Measurements from ENCODE around the gene IREB2. TPM values are rescaled to one million over a fixed set of nuclear protein-coding genes. Genes with fewer than 3 reads are reported as not detected.

The IREB2 gene
- total RNA-seq, 1 donor from 2014 or later: 48.7 TPM

- H3K27ac ChIP-seq: no peak overlapping the region
- no peak overlapping the region for H3K4me3 ChIP-seq
- no peaks in the 10 kb centered on the region for H3K36me3 ChIP-seq
- H3K9me3 ChIP-seq: no peaks in the 10 kb centered on the region
- TF ChIP-seq CTCF (IDR thresholded peaks at IDR 0.05): no peak
- ATAC-seq (no peak), DNase-seq (no peak)
- H3K4me1 ChIP-seq: no peaks in the 10 kb centered on the region
- H3K27me3 ChIP-seq: peaks cover 9% of the 10 kb centered on the region
- intact Hi-C loops (cut with DNase I): no loop called here
Measured at GRCh38 chr15:78390826-78391225, 47.2 kb upstream of the IREB2 start.

DNA sequence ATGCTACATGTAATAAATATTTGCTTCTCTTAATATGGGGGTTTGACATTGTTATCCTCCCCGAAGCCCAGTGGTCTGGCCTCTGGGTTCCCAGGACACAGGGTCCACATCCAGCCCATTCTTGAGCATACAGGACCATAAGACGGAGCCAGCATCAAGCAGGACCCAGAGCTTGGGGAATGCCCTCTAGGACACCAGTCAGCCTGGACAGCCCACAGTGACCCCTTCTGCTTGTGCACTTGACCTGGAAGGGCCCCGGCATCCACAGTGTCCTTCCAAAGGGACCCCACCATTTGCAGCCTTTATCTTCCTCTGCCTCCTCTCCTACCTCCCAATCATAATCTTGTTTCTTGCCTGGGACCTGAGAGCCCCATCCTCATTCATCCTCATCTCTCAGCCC, 46.2 kb upstream of the IREB2 start:
- DNase-seq: no peak
- intact Hi-C loops (cut with DNase I): no loop called here
- no peak for ATAC-seq
- peaks cover 1% of the 10 kb centered on the region for H3K27me3 ChIP-seq
- H3K4me1 ChIP-seq: no peaks in the 10 kb centered on the region
- H3K9me3 ChIP-seq: no peaks in the 10 kb centered on the region
- no peak overlapping the region for H3K27ac ChIP-seq
- H3K36me3 ChIP-seq: no peaks in the 10 kb centered on the region
- H3K4me3 ChIP-seq: no peak overlapping the region
- no peak for TF ChIP-seq CTCF (IDR thresholded peaks at IDR 0.05)

GRCh38 chr15:78392430-78392829, 45.6 kb upstream of the IREB2 start:
- ATAC-seq: no peak
- DNase-seq: no peak

DNA sequence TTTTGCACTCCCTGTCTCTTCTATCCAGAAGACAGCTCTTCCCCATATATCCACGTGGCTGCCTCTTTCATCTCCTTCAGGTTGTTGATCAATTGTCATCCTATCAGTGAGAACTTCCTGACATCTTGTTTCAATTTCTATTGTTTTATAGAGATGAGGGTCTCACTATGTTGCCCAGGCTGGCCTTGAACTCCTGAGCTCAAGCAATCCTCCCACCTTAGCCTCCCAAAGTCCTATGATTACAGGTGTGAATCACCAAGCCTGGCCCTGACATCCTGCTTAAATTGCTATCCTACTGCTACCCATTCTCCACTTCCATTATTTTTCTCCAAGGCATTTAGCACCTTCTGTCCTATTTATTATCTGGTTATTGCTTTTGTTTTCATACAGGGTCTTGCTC, 44.9 kb upstream of the IREB2 start:
- no peak for ATAC-seq
- no peaks in the 10 kb centered on the region for H3K4me1 ChIP-seq
- H3K9me3 ChIP-seq: no peaks in the 10 kb centered on the region
- intact Hi-C loops (cut with DNase I): no loop called here
- H3K4me3 ChIP-seq: no peak overlapping the region
- H3K36me3 ChIP-seq: no peaks in the 10 kb centered on the region
- no peak for TF ChIP-seq CTCF (IDR thresholded peaks at IDR 0.05)
- H3K27me3 ChIP-seq: no peaks in the 10 kb centered on the region
- H3K27ac ChIP-seq: no peak overlapping the region
- no peak for DNase-seq

More at GRCh38 chr15:78392430-78392829, 45.6 kb upstream of the IREB2 start:
- H3K4me1 ChIP-seq: no peaks in the 10 kb centered on the region
- no peaks in the 10 kb centered on the region for H3K27me3 ChIP-seq
- H3K4me3 ChIP-seq: no peak overlapping the region
- no peaks in the 10 kb centered on the region for H3K9me3 ChIP-seq
- no peaks in the 10 kb centered on the region for H3K36me3 ChIP-seq
- TF ChIP-seq CTCF (IDR thresholded peaks at IDR 0.05): no peak
- intact Hi-C loops (cut with DNase I): no loop called here
- H3K27ac ChIP-seq: no peak overlapping the region

DNA sequence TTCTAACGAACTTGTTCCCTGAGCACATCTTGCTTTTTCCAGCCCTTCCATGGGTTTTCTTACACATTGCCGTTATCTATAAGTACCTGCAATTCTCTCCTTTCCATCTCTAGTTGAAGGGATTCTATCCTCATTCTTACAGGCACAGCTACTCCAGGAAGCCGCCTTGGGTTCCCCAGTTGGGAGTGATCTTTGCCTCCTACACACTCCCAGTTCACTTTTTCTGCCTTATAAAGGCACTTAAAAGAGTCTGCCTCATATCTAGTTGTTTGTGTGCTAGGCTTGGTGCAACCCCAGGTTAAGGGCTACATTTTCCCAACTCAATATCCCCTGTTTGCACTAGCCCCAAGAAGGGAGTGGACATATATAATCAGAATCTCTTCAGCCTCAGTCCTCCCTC, 44.0 kb upstream of the IREB2 start:
- ATAC-seq (no peak), DNase-seq (no peak)
- Histone ChIP-seq H3K36me3 (no peaks in the 10 kb centered on the region), H3K4me1 (no peaks in the 10 kb centered on the region), H3K4me3 (no peak overlapping the region), H3K27me3 (no peaks in the 10 kb centered on the region), H3K9me3 (no peaks in the 10 kb centered on the region), H3K27ac (no peak overlapping the region)
- no peak for TF ChIP-seq CTCF (IDR thresholded peaks at IDR 0.05)
- intact Hi-C loops (cut with DNase I): no loop called here

DNA sequence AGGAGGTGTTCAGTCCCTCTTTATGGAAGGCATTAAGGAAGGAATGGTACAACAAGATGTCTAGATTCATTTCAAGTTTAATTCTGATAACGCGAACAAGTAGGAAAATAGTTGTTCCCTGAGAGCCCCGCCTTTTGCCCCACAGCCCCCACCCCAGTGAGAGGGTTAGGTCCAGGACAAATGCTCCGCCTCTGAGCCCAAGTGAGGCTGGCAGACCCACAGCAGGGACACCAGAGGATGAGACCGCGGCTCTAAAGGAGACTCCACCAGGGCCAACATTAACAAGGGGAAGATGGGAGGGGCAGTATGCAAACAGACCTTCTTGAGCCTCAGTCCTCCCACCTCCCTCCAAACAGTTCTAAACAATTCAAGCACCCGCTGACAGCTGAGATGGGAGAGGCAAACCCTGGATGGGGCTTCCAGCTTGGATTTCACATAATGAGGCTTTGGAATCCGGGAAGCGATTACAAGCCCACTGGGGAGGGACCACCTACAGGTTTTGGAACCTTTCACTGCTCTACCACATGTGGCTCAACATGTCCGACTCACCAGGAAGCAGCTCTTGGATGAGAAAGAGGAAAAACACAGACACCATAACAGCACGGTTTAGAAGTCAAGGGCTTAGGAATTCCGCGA, 42.9 kb upstream of the IREB2 start:
- no peak for DNase-seq
- no peaks in the 10 kb centered on the region for H3K27me3 ChIP-seq
- intact Hi-C loops (cut with DNase I): no loop called here
- no peak for ATAC-seq
- no peak overlapping the region for H3K4me3 ChIP-seq
- no peak overlapping the region for H3K27ac ChIP-seq
- no peaks in the 10 kb centered on the region for H3K4me1 ChIP-seq
- H3K36me3 ChIP-seq: no peaks in the 10 kb centered on the region
- no peak for TF ChIP-seq CTCF (IDR thresholded peaks at IDR 0.05)
- no peaks in the 10 kb centered on the region for H3K9me3 ChIP-seq

Data from upper lobe of right lung (tissue), 1 donor.